Measurements from ENCODE around the gene C2CD4B. TPM values are rescaled to one million over a fixed set of nuclear protein-coding genes. Genes with fewer than 3 reads are reported as not detected.

C2CD4B gene
- total RNA-seq, 3 donors from 2014 or later = 1.5 to 3.7 (median 3.2) TPM

DNA sequence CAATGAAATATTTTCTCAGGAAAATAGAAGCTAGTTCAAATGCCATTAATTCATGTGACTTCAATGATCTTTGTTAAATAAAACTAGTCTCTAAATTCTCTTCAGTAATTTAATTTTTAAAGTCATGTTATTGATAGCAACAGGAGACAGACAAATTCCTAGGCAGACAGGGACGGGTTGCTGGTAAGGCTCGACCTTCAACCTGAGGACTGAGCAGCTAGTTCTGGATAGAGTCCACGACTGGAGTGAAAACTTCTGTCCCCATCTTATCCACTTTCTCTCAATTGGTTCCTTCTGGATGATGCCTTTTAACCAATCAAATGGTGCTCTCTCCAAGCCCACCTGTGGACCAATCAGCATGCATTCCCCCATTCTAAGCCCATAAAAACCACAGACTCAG lies 43.8 kb upstream of the C2CD4B start:
- ATAC-seq (no peak), DNase-seq (no peak)
- H3K36me3 ChIP-seq (ENCODE audit: low read depth) = no peaks in the 10 kb centered on the region
- H3K9me3 ChIP-seq = no peaks in the 10 kb centered on the region
- intact Hi-C loops (cut with DNase I, micrococcal nuclease) = no loop called here
- H3K4me1 ChIP-seq (ENCODE audit: low read depth) = no peaks in the 10 kb centered on the region
- H3K4me3 ChIP-seq = no peak overlapping the region
- TF ChIP-seq, protein P1, sequence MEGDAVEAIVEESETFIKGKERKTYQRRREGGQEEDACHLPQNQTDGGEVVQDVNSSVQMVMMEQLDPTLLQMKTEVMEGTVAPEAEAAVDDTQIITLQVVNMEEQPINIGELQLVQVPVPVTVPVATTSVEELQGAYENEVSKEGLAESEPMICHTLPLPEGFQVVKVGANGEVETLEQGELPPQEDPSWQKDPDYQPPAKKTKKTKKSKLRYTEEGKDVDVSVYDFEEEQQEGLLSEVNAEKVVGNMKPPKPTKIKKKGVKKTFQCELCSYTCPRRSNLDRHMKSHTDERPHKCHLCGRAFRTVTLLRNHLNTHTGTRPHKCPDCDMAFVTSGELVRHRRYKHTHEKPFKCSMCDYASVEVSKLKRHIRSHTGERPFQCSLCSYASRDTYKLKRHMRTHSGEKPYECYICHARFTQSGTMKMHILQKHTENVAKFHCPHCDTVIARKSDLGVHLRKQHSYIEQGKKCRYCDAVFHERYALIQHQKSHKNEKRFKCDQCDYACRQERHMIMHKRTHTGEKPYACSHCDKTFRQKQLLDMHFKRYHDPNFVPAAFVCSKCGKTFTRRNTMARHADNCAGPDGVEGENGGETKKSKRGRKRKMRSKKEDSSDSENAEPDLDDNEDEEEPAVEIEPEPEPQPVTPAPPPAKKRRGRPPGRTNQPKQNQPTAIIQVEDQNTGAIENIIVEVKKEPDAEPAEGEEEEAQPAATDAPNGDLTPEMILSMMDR (IDR thresholded peaks at IDR 0.05) = no peak

DNA sequence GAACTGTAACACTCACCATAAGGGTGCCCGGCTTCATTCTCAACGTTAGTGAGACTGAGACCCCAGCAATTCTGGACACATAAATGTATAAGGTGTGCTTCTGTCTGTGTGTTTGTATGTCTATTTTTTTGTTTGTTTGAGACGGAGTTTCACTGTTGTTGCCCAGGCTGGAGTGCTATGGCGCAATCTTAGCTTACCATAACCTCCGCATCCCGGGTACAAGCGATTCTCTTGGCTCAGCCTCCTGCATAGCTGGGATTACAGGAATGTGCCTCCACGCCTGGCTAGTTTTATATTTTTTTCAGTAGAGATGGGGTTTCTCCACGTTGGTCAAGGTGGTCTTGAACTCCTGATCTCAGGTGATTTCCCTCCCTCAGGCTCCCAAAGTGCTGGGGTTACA lies 43.3 kb upstream of the C2CD4B start:
- H3K9me3 ChIP-seq = no peaks in the 10 kb centered on the region
- no peak for ATAC-seq
- intact Hi-C loops (cut with DNase I, micrococcal nuclease) = no loop called here
- DNase-seq = no peak
- H3K36me3 ChIP-seq (ENCODE audit: low read depth) = no peaks in the 10 kb centered on the region
- TF ChIP-seq, protein P1 (IDR thresholded peaks at IDR 0.05) = no peak
- H3K4me1 ChIP-seq (ENCODE audit: low read depth) = no peaks in the 10 kb centered on the region
- no peak overlapping the region for H3K4me3 ChIP-seq

DNA sequence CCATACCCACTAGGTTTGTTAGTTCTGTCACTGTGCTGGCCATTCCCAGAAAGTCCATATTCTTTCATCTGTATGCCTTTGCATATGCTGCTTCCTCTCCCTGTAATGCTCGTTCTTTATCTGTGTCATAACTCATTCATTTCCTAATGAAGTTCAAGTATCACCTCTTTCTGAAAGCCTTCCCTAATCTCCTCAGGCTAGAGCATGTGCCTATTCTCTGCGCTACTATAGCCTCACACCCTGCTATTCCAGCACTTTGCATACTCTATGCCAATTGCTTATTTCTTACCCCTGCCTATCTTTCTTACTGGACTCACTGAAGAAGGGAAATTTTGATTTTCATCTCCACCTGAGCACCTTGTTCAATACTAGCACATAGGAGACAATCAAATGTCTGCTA lies 25.6 kb upstream of the C2CD4B start:
- no peaks in the 10 kb centered on the region for H3K4me1 ChIP-seq (ENCODE audit: low read depth)
- no peaks in the 10 kb centered on the region for H3K36me3 ChIP-seq (ENCODE audit: low read depth)
- H3K9me3 ChIP-seq = no peaks in the 10 kb centered on the region
- intact Hi-C loops (cut with DNase I, micrococcal nuclease) = no loop called here
- ATAC-seq = no peak
- DNase-seq = no peak
- H3K4me3 ChIP-seq = no peak overlapping the region
- TF ChIP-seq, protein P1 (IDR thresholded peaks at IDR 0.05) = no peak

DNA sequence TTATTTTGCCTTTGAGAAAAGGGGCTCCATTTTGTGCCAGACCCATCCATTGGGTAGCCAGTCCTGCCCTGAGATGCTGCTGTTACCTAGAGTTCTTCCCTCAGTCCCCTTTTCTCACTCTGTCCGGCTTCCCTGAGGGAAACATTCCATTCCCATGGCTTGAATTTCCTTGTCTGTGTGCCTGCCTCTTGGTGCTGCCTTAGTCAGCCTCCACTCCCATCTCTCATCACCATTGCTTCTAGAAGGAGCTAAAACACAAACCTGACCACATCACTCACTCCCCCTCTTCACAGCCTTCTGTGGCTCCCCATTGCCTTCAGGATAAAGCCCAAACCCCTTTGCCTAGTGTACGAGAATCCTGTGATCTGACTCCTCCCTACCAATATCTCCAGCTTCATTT lies 25.2 kb upstream of the C2CD4B start:
- H3K4me1 ChIP-seq (ENCODE audit: low read depth) = no peaks in the 10 kb centered on the region
- TF ChIP-seq, protein P1 (IDR thresholded peaks at IDR 0.05) = no peak
- no peaks in the 10 kb centered on the region for H3K9me3 ChIP-seq
- ATAC-seq = no peak
- intact Hi-C loops (cut with DNase I, micrococcal nuclease) = no loop called here
- H3K4me3 ChIP-seq = no peak overlapping the region
- DNase-seq = no peak
- no peaks in the 10 kb centered on the region for H3K36me3 ChIP-seq (ENCODE audit: low read depth)

DNA sequence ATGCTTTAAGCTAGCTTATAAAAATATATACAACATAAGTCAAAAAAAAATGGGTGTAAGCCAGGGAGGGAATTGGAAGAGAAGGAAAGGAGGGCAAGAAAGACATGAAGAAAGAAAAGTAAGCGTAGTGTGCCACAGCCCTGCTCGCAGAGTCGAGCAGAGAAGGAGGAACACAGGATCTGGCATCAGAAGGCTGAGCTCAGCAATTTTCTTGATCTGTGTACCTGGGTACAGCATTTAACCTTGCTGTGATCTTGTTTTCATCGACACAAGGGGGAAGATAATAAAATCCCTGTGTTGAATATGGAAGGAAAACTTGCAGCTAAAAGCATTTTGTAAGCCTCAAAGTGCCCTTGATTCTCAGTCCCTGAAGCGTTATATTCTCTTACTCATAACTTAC lies 23.7 kb upstream of the C2CD4B start:
- no peak overlapping the region for H3K4me3 ChIP-seq
- no peaks in the 10 kb centered on the region for H3K36me3 ChIP-seq (ENCODE audit: low read depth)
- DNase-seq (no peak), ATAC-seq (no peak)
- no peaks in the 10 kb centered on the region for H3K9me3 ChIP-seq
- H3K4me1 ChIP-seq (ENCODE audit: low read depth) = no peaks in the 10 kb centered on the region
- TF ChIP-seq, protein P1 (IDR thresholded peaks at IDR 0.05) = no peak
- intact Hi-C loops (cut with DNase I, micrococcal nuclease) = no loop called here

DNA sequence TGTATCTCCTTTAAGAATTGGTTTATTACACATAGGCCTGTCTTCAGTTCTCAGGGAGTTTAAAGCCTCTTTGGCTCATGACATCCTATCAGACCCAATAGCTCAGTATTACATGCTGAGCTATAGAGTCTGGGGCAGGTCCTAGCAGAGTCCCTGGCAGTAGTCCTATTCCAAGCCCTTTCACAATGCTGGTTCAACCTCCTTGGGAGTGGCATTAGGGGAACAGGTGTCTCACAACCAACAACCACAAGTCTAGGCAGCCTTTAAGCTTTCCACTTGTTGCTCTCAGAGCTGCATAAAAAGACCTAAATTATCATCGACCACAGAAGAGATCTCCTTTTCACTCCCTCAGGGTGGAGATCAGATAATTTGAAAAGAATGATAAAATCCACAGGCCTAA lies 22.8 kb upstream of the C2CD4B start:
- Histone ChIP-seq H3K4me1 (ENCODE audit: low read depth) (no peaks in the 10 kb centered on the region), H3K36me3 (ENCODE audit: low read depth) (no peaks in the 10 kb centered on the region), H3K4me3 (no peak overlapping the region), H3K9me3 (no peaks in the 10 kb centered on the region)
- intact Hi-C loops (cut with DNase I, micrococcal nuclease) = no loop called here
- no peak for ATAC-seq
- no peak for DNase-seq
- TF ChIP-seq, protein P1 (IDR thresholded peaks at IDR 0.05) = no peak
